SK-N-SH treated with all-trans-retinoic acid at 6 μM for 48 hours (cell line): ENCODE measurements around the gene FTO.

Experiments
- ARNTL ChIP-seq: fragments of 450-650 bp; formaldehyde crosslinking; IDR thresholded peaks from 2 replicates; pipeline ENCODE4 v1.5.0; 2020; ENCODE audit warnings: low read depth, mild to moderate bottlenecking, moderate library complexity, borderline replicate concordance
- ESRRG ChIP-seq: fragments of 250-450 bp; sonication (Bioruptor Pico); IDR thresholded peaks from 2 replicates; pipeline ENCODE4 v1.6.1; 2021; ENCODE audit warnings: mild to moderate bottlenecking
- OSR1 ChIP-seq: fragments of 250-450 bp; sonication (Bioruptor Pico); IDR thresholded peaks from 2 replicates; pipeline ENCODE4 v1.8.0; 2022; ENCODE audit warnings: moderate library complexity, mild to moderate bottlenecking, inconsistent platforms
- PPARA ChIP-seq: fragments of 250-450 bp; sonication (Bioruptor Pico); IDR thresholded peaks from 2 replicates; pipeline ENCODE4 v1.5.0; 2020; ENCODE audit warnings: mild to moderate bottlenecking, borderline replicate concordance
- RARB ChIP-seq: fragments of 250-450 bp; sonication (Bioruptor Pico); IDR thresholded peaks from 2 replicates; pipeline ENCODE4 v1.8.0; 2021; ENCODE audit warnings: mild to moderate bottlenecking, moderate library complexity
- TCF4 ChIP-seq: fragments of 250-450 bp; sonication (Bioruptor Pico); IDR thresholded peaks from 2 replicates; pipeline ENCODE4 v1.8.0; 2021; ENCODE audit warnings: mild to moderate bottlenecking, moderate library complexity, borderline replicate concordance
- ZFP3 ChIP-seq: fragments of 250-450 bp; sonication (Bioruptor Pico); IDR thresholded peaks from 2 replicates; pipeline ENCODE4 v1.5.0; 2020; ENCODE audit warnings: mild to moderate bottlenecking, moderate library complexity
- ZFP30 ChIP-seq: fragments of 450-650 bp; formaldehyde crosslinking; IDR thresholded peaks from 2 replicates; pipeline ENCODE4 v1.5.0; 2022; ENCODE audit warnings: mild to moderate bottlenecking, moderate library complexity
- ZNF70 ChIP-seq: fragments of 450-650 bp; formaldehyde crosslinking; IDR thresholded peaks from 2 replicates; pipeline ENCODE4 v1.5.0; 2020; ENCODE audit warnings: mild to moderate bottlenecking, moderate library complexity

DNA sequence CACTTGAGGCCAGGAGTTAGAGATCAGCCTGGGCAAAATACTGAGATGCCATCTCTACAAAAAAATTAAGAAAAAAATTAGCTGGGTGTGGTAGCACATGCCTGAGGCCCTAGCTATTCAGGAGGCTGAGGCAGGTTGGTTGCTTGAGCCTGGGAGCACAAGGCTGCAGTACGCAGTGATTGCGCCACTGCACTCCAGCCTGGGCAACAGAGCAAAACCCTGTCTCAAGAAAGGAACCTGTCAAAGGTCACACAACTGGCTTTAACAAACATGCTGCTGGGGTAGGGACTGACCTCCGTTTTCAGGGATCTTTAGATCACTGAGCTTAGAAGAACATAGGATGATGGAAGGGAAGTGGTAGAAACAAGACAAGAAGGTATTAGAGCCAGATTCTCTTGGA is 487.6 kb downstream of the FTO start:
- TF ChIP-seq RARB (CRISPR knock-in tag), result no peak
- TF ChIP-seq ZNF70 (CRISPR knock-in tag), result no peak
- no peak for TF ChIP-seq ZFP3
- TF ChIP-seq PPARA (CRISPR knock-in tag), result no peak
- TF ChIP-seq TCF4 (CRISPR knock-in tag), result no peak
- no peak for TF ChIP-seq OSR1 (CRISPR knock-in tag)
- TF ChIP-seq ESRRG (CRISPR knock-in tag), result no peak
- TF ChIP-seq ARNTL (CRISPR knock-in tag), result no peak
- no peak for TF ChIP-seq ZFP30 (CRISPR knock-in tag)
